HepG2 (cell line): Measurements from ENCODE around the gene SLC13A3. TPM values are rescaled to one million over a fixed set of nuclear protein-coding genes. Genes with fewer than 3 reads are reported as not detected.

Experiments
- AHDC1 ChIP-seq: sonication (generic); formaldehyde crosslinking; IDR thresholded peaks from 2 replicates; pipeline ENCODE4 v1.5.1; 2020; ENCODE audit warnings: mild to moderate bottlenecking, missing genetic modification reagents, borderline replicate concordance
- BORCS8-MEF2B ChIP-seq: sonication (generic); formaldehyde crosslinking; IDR thresholded peaks from 2 replicates; pipeline ENCODE4 v1.8.0; 2022; ENCODE audit warnings: mild to moderate bottlenecking, missing genetic modification reagents
- CCDC6 ChIP-seq: sonication (generic); formaldehyde crosslinking; IDR thresholded peaks from 2 replicates; pipeline ENCODE4 v1.8.1; 2022; ENCODE audit warnings: mild to moderate bottlenecking, missing genetic modification reagents, moderate library complexity
- FOXA3 ChIP-seq: IDR thresholded peaks from 2 replicates; pipeline ENCODE4 v1.6.1; 2016; ENCODE audit warnings: missing genetic modification reagents, missing compliant biosample characterization
- FOXK2 ChIP-seq: fragments of 450-650 bp; IDR thresholded peaks from 2 replicates; pipeline ENCODE4 v1.6.1; 2016
- HCFC1 ChIP-seq: fragments of 150-350 bp; IDR thresholded peaks from 2 replicates; pipeline ENCODE4 v1.6.1; 2014; ENCODE audit warnings: low read depth, low read length
- HNRNPLL ChIP-seq: fragments of 200-400 bp; formaldehyde crosslinking; IDR thresholded peaks from 2 replicates; pipeline ENCODE4 v1.6.1; 2017; ENCODE audit warnings: mild to moderate bottlenecking, low read depth, low read length; ENCODE audit not compliant: poor library complexity, severe bottlenecking
- MTF1 ChIP-seq: sonication (generic); formaldehyde crosslinking; IDR thresholded peaks from 2 replicates; pipeline ENCODE4 v1.5.0; 2020; ENCODE audit warnings: missing genetic modification reagents
- NFKB2 ChIP-seq: sonication (generic); formaldehyde crosslinking; IDR thresholded peaks from 2 replicates; pipeline ENCODE4 v1.4.0; 2020; ENCODE audit warnings: missing genetic modification reagents, borderline replicate concordance
- NONO ChIP-seq, 2 experiments: fragments of 450-650 bp in 1 of 2; sonication (generic) in 1 of 2; formaldehyde crosslinking in 1 of 2; IDR thresholded peaks in 1 of 2; conservative IDR thresholded peaks in 1 of 2; 2 replicates each; pipeline versions ENCODE4 v1.6.1 to v1.8.0; 2017 to 2022; ENCODE audit warnings: mild to moderate bottlenecking in 1 of 2, missing genetic modification reagents in 1 of 2, moderate library complexity in 1 of 2
- NR3C1 ChIP-seq: sonication (generic); formaldehyde crosslinking; IDR thresholded peaks from 2 replicates; pipeline ENCODE4 v1.4.0; 2020; ENCODE audit warnings: missing genetic modification reagents
- RAD21 ChIP-seq: fragments of 450-650 bp; formaldehyde crosslinking; IDR thresholded peaks from 2 replicates; pipeline ENCODE4 v1.5.0; 2020; ENCODE audit warnings: mild to moderate bottlenecking
- RBM22 ChIP-seq: fragments of 200-400 bp; formaldehyde crosslinking; optimal IDR thresholded peaks from 2 replicates; pipeline ENCODE3; 2017; ENCODE audit warnings: mild to moderate bottlenecking, low read length, moderate library complexity
- TCF7L2 ChIP-seq: IDR thresholded peaks from 2 replicates; pipeline ENCODE4 v1.6.1; 2011; ENCODE audit warnings: mild to moderate bottlenecking, low read depth, low read length, moderate library complexity
- TRAFD1 ChIP-seq: sonication (generic); formaldehyde crosslinking; IDR thresholded peaks from 2 replicates; pipeline ENCODE4 v1.5.1; 2020; ENCODE audit warnings: missing genetic modification reagents, mild to moderate bottlenecking, borderline replicate concordance
- ZNF121 ChIP-seq: sonication (generic); formaldehyde crosslinking; IDR thresholded peaks from 2 replicates; pipeline ENCODE4 v1.5.0; 2020; ENCODE audit warnings: mild to moderate bottlenecking, missing genetic modification reagents
- ZNF546 ChIP-seq: sonication (generic); formaldehyde crosslinking; conservative IDR thresholded peaks from 2 replicates; pipeline ENCODE4 v1.8.1; 2023; ENCODE audit warnings: mild to moderate bottlenecking, missing genetic modification reagents
- ZNF557 ChIP-seq: sonication (generic); formaldehyde crosslinking; IDR thresholded peaks from 2 replicates; pipeline ENCODE4 v1.4.0; 2020; ENCODE audit warnings: missing genetic modification reagents
- ZNF564 ChIP-seq: sonication (generic); formaldehyde crosslinking; IDR thresholded peaks from 2 replicates; pipeline ENCODE4 v1.8.1; 2023; ENCODE audit warnings: mild to moderate bottlenecking, missing genetic modification reagents
- ZNF580 ChIP-seq: IDR thresholded peaks from 2 replicates; pipeline ENCODE4 v1.6.1; 2016; ENCODE audit warnings: low read depth, borderline replicate concordance
- ZNF670 ChIP-seq: sonication (generic); formaldehyde crosslinking; IDR thresholded peaks from 2 replicates; pipeline ENCODE4 v1.8.0; 2022; ENCODE audit warnings: mild to moderate bottlenecking, missing genetic modification reagents, borderline replicate concordance
- ZNF720 ChIP-seq: sonication (generic); formaldehyde crosslinking; IDR thresholded peaks from 2 replicates; pipeline ENCODE4 v1.4.0; 2020; ENCODE audit warnings: missing genetic modification reagents
- ZNF850 ChIP-seq: sonication (generic); formaldehyde crosslinking; conservative IDR thresholded peaks from 2 replicates; pipeline ENCODE4 v1.9.0; 2021; ENCODE audit warnings: mild to moderate bottlenecking, missing genetic modification reagents
- ZSCAN20 ChIP-seq: sonication (generic); formaldehyde crosslinking; IDR thresholded peaks from 2 replicates; pipeline ENCODE4 v1.4.0; 2020; ENCODE audit warnings: missing genetic modification reagents, mild to moderate bottlenecking, borderline replicate concordance
- ZSCAN30 ChIP-seq: sonication (generic); formaldehyde crosslinking; IDR thresholded peaks from 2 replicates; pipeline ENCODE4 v1.5.0; 2020; ENCODE audit warnings: mild to moderate bottlenecking, missing genetic modification reagents
- polyA plus RNA-seq, 8 experiments: library from polyadenylated mRNA; depleted of rRNA in 3 of 8; stranded (reverse) in 7 of 8; unstranded in 1 of 8; fragments of >200 nt; fragmentation: Illumina TruSeq in 4 of 8; extraction: Trizol in 4 of 8; gene quantifications; 2 replicates each; pipeline versions ENCODE4 v1.2.1 to v1.2.3, GENCODE V29; 2011 to 2016; ENCODE audit warnings: low read depth in 4 of 8, missing spikeins in 1 of 8, mixed read lengths in 1 of 8; ENCODE audit not compliant: insufficient read depth in 1 of 8
- total RNA-seq, 5 experiments: library from RNA; depleted of rRNA; stranded (reverse); fragments of >200 nt; fragmentation: Illumina TruSeq; extraction: Trizol; gene quantifications; 2 replicates each; pipeline ENCODE4 v1.2.3, GENCODE V29; 2016; ENCODE audit warnings: low read depth in 1 of 5

SLC13A3 gene
- total and polyA plus RNA-seq, 2 of the 13 experiments (the other 11 are each of a cell fraction or from before 2014, with no cell fraction given): 66.5 to 76.0 TPM

- TF ChIP-seq CCDC6 (CRISPR knock-in tag) (no peak), RAD21 (no peak), FOXK2 (no peak), ZNF720 (CRISPR knock-in tag) (no peak), ZNF546 (no peak), ZNF121 (CRISPR knock-in tag) (no peak), ZNF564 (CRISPR knock-in tag) (no peak), BORCS8-MEF2B (no peak), RBM22 (no peak), ZSCAN20 (no peak), AHDC1 (CRISPR knock-in tag) (peak; percentile 17; the same call in 1 of the 2 replicates), TCF7L2 (no peak), ZSCAN30 (CRISPR knock-in tag) (no peak), HCFC1 (no peak), NONO (IDR thresholded peaks at IDR 0.05) (no peak), NONO (CRISPR knock-in tag; conservative IDR thresholded peaks at IDR 0.05) (no peak), ZNF580 (CRISPR knock-in tag) (0 out of 2 replicates have a peak, but pooled peaks have one; percentile 2), TRAFD1 (no peak), HNRNPLL (no peak), ZNF557 (CRISPR knock-in tag) (no peak), MTF1 (CRISPR knock-in tag) (no peak), ZNF850 (no peak), FOXA3 (no peak), NR3C1 (no peak), NFKB2 (CRISPR knock-in tag) (no peak), ZNF670 (CRISPR knock-in tag) (0 out of 2 replicates have a peak, but pooled peaks have one; percentile 4)
These were observed 38.5 kb upstream of the SLC13A3 start (continued) for GRCh38 chr20:46689754-46690085.
